MM.1S (cell line): ENCODE measurements around the gene USP11.

Experiments used
- DNase-seq: peaks from one replicate; pipeline ENCODE4 v3.0.0-alpha.2; 2015
- H2AFZ ChIP-seq: fragments of 300-600 bp; sonication (generic); 2 replicates; pipeline ENCODE4 v1.6.0; 2016; ENCODE audit warnings: antibody characterized with exemption, low read length
- H3F3A ChIP-seq: fragments of 300-600 bp; sonication (generic); 2 replicates; pipeline ENCODE4 v1.6.1; 2016; ENCODE audit warnings: mild to moderate bottlenecking, antibody characterized with exemption, low read length, moderate library complexity, mixed read lengths; ENCODE audit not compliant: insufficient read depth
- H3K27ac ChIP-seq: fragments of 300-600 bp; sonication (generic); 2 replicates; pipeline ENCODE4 v1.5.1; 2016; ENCODE audit warnings: mild to moderate bottlenecking, low read length
- H3K27me3 ChIP-seq: fragments of 300-600 bp; sonication (generic); replicated peaks from 2 replicates; pipeline ENCODE4 v1.6.0; 2016; ENCODE audit warnings: low read length; ENCODE audit not compliant: insufficient read depth
- H3K36me3 ChIP-seq: fragments of 300-600 bp; sonication (generic); replicated peaks from 2 replicates; pipeline ENCODE4 v1.6.1; 2016; ENCODE audit warnings: mild to moderate bottlenecking, low read length, mixed read lengths; ENCODE audit not compliant: insufficient read depth
- H3K4me1 ChIP-seq: fragments of 300-600 bp; sonication (generic); 2 replicates; pipeline ENCODE4 v1.6.1; 2016; ENCODE audit warnings: low read length, mixed read lengths
- H3K4me2 ChIP-seq: fragments of 300-600 bp; sonication (generic); 2 replicates; pipeline ENCODE4 v1.6.0; 2016; ENCODE audit warnings: low read depth, low read length
- H3K4me3 ChIP-seq: fragments of 300-600 bp; sonication (generic); 2 replicates; pipeline ENCODE4 v1.5.1; 2016; ENCODE audit warnings: low read length, mixed read lengths
- H3K79me2 ChIP-seq: fragments of 300-600 bp; sonication (generic); 2 replicates; pipeline ENCODE4 v1.6.1; 2016; ENCODE audit warnings: mixed run types, low read length, mixed read lengths
- H3K9ac ChIP-seq: fragments of 300-600 bp; sonication (generic); 2 replicates; pipeline ENCODE4 v1.6.1; 2016; ENCODE audit warnings: low read length, mixed read lengths
- H3K9me2 ChIP-seq: fragments of 300-600 bp; sonication (generic); replicated peaks from 2 replicates; pipeline ENCODE4 v1.6.1; 2016; ENCODE audit warnings: mild to moderate bottlenecking, low read length, mixed read lengths; ENCODE audit not compliant: insufficient read depth
- H3K9me3 ChIP-seq: fragments of 300-600 bp; sonication (generic); replicated peaks from 2 replicates; pipeline ENCODE4 v1.6.1; 2016; ENCODE audit warnings: mild to moderate bottlenecking, low read length, mixed read lengths; ENCODE audit not compliant: insufficient read depth
- H4K20me1 ChIP-seq: fragments of 300-600 bp; sonication (generic); 2 replicates; pipeline ENCODE4 v1.6.1; 2016; ENCODE audit warnings: mild to moderate bottlenecking, low read length, moderate library complexity, mixed read lengths; ENCODE audit not compliant: insufficient read depth
- EZH2 ChIP-seq: fragments of 300-600 bp; sonication (generic); optimal IDR thresholded peaks from 2 replicates; pipeline ENCODE3; 2017; ENCODE audit warnings: low read depth, mild to moderate bottlenecking, antibody characterized with exemption, low read length, mixed read lengths
- EZH2phosphoT487 ChIP-seq: fragments of 300-600 bp; sonication (generic); IDR thresholded peaks from 2 replicates; pipeline ENCODE4 v1.6.1; 2018; ENCODE audit warnings: antibody characterized with exemption, low read length
- TF ChIP-seq, protein P1 (sequence below): fragments of 300-600 bp; sonication (generic); IDR thresholded peaks from 2 replicates; pipeline ENCODE4 v1.5.1; 2016; ENCODE audit warnings: antibody characterized with exemption, low read length, mixed read lengths

USP11 gene

DNA sequence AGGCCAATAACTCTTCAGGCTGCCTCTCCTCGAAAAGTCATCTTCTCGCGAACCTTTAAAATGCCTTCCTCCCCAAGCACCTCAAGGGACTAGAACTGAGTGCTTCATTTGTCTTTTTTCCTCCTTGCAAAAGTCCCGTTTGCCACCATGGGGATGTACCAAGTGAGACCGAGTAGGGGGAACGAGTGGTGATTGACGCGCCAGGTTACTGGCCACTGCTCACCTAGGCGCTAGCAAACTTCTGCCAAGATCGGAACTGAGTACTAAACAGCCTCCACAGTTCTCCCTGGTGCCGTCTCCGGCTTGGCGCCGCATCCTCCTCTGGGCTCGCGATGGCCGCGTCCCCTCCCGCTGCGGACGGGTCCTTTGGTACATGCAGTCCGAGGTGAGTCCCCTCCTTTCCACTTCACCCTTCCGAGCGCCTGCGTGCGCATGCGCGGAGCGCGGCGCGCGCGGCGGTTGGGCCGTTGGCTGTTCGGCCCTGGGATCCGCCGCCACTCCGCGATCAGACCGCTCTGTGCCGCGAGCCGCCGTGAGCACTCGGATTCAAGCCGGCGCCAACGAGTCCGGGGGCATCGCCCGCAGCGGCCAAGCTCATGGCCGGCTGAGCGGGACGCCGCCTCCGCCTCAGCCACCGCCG is 14.4 kb upstream of the USP11 start, which contains the start of gene CDK16:
CDK16 (plus strand) TSS at position 402 of the 640 bp plus-strand sequence. CDS start 4,877 bp downstream, outside the sequence.
- no peaks in the 10 kb centered on the region for H3K27me3 ChIP-seq
- peak within 1 kb of the TSS; percentile 96 for H3K27ac ChIP-seq
- TF ChIP-seq EZH2phosphoT487 (no peak), EZH2 (no peak)
- TF ChIP-seq, protein P1, sequence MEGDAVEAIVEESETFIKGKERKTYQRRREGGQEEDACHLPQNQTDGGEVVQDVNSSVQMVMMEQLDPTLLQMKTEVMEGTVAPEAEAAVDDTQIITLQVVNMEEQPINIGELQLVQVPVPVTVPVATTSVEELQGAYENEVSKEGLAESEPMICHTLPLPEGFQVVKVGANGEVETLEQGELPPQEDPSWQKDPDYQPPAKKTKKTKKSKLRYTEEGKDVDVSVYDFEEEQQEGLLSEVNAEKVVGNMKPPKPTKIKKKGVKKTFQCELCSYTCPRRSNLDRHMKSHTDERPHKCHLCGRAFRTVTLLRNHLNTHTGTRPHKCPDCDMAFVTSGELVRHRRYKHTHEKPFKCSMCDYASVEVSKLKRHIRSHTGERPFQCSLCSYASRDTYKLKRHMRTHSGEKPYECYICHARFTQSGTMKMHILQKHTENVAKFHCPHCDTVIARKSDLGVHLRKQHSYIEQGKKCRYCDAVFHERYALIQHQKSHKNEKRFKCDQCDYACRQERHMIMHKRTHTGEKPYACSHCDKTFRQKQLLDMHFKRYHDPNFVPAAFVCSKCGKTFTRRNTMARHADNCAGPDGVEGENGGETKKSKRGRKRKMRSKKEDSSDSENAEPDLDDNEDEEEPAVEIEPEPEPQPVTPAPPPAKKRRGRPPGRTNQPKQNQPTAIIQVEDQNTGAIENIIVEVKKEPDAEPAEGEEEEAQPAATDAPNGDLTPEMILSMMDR: no peak
- peaks cover 13% of the 10 kb centered on the region; the same call in 1 of the 2 replicates for H3K4me1 ChIP-seq
- no peaks in the 10 kb centered on the region for H3K36me3 ChIP-seq
- H4K20me1 ChIP-seq: peaks cover 8% of the 10 kb centered on the region; the same call in 1 of the 2 replicates
- H3K4me2 ChIP-seq: peak within 1 kb of the TSS; percentile 95
- no peaks in the 10 kb centered on the region for H3K9me2 ChIP-seq
- DNase-seq: peak; percentile 79
- peak within 1 kb of the TSS; percentile 87 for H3K4me3 ChIP-seq
- peaks cover 46% of the 10 kb centered on the region for H3K79me2 ChIP-seq
- peaks cover 8% of the 10 kb centered on the region; the same call in 1 of the 2 replicates for H3F3A ChIP-seq
- H2AFZ ChIP-seq: peak within 1 kb of the TSS; percentile 78
- no peaks in the 10 kb centered on the region for H3K9me3 ChIP-seq
- H3K9ac ChIP-seq: peak within 1 kb of the TSS; percentile 99

DNA sequence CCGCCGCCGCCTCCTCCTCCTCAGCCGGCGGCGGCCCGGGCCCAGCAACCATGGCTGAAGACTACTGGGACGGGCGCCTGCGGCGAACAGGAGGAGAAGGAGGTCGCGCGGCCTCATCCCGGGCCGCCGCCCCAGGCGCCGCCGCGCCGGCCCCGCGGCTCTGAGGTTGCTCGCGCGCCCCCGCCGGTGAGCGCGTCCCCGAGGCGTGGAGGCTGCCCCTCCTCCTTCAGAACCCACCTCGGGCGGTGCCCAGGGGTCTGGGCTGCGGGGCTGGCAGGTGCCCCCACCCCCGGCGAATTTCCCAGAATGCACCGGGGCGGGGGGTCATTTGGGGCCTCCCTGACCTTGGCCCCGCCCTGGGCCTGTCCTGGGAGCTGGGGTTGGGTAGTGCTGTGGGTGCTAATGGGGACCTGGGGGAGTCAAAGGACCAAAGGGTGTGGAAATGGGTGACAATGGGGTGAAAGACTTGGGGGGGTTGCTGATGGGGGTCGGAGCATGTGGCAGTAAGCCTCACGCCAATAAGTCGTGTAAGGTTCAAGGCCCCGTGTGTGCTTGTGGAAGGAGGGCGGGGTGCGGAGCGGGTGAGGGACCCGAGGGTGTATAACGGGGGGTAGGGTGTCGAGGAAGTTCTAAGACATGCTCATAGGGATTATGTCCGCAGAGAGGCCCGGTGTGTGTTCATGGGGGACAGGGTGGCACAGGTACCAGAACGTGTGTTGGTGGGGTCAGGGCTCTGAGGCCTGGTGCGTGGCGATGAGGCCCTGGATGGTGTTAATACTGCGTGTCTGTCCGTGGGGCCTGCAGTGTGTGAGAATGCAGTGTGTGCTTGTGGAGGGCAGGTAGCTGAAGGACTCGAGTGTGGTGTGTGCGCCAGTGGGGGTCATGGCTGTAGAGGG is 13.6 kb upstream of the USP11 start:
- DNase-seq: peak; percentile 28
- Histone ChIP-seq H3K27ac (peak overlapping the region; percentile 96; the same call in 1 of the 2 replicates), H3K4me1 (peaks cover 13% of the 10 kb centered on the region; the same call in 1 of the 2 replicates), H3K9me2 (no peaks in the 10 kb centered on the region), H3K9me3 (no peaks in the 10 kb centered on the region), H3K27me3 (no peaks in the 10 kb centered on the region), H4K20me1 (peaks cover 8% of the 10 kb centered on the region; the same call in 1 of the 2 replicates), H3K4me3 (peak overlapping the region; percentile 87), H3K4me2 (peak overlapping the region; percentile 86), H3K9ac (peak overlapping the region; percentile 99), H3F3A (peaks cover 8% of the 10 kb centered on the region; the same call in 1 of the 2 replicates), H2AFZ (0 out of 2 replicates have a peak overlapping the region, but pooled peaks have one; percentile 38), H3K79me2 (peaks cover 49% of the 10 kb centered on the region), H3K36me3 (no peaks in the 10 kb centered on the region)
- TF ChIP-seq EZH2 (no peak), EZH2phosphoT487 (no peak)
- TF ChIP-seq, protein P1: no peak

DNA sequence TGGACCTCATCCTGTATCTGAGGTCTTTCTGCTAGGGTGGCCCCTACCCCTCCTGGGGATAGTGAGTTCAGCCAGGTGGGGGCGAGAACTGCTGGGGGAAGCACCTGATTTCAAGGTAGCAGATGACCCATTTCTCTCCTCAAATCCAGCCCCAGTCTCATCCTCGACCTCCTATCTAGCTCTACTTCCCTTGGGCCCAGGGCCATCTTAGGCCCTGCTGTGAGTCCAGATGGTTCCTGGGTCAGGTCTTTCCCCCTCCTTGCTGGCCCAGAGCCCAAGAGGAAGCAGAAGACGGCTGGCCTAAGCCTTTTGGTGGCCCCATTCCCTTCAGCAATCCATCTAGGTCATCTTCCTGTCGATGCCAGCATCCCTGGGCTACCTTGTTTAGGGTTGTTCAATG is 11.1 kb upstream of the USP11 start:
- Histone ChIP-seq H3K9me2 (no peaks in the 10 kb centered on the region), H3K27ac (no peak overlapping the region), H3K79me2 (peaks cover 49% of the 10 kb centered on the region), H3K4me2 (no peak overlapping the region), H3K27me3 (no peaks in the 10 kb centered on the region), H2AFZ (no peak overlapping the region), H3K9me3 (no peaks in the 10 kb centered on the region), H3K4me1 (peaks cover 12% of the 10 kb centered on the region; the same call in 1 of the 2 replicates), H3F3A (peaks cover 1% of the 10 kb centered on the region; the same call in 1 of the 2 replicates), H3K4me3 (no peak overlapping the region), H3K36me3 (no peaks in the 10 kb centered on the region), H4K20me1 (peaks cover 8% of the 10 kb centered on the region; the same call in 1 of the 2 replicates), H3K9ac (no peak overlapping the region)
- no peak for DNase-seq
- TF ChIP-seq EZH2phosphoT487 (no peak), EZH2 (no peak)
